Measurements from ENCODE around the gene BCDIN3D.

DNA sequence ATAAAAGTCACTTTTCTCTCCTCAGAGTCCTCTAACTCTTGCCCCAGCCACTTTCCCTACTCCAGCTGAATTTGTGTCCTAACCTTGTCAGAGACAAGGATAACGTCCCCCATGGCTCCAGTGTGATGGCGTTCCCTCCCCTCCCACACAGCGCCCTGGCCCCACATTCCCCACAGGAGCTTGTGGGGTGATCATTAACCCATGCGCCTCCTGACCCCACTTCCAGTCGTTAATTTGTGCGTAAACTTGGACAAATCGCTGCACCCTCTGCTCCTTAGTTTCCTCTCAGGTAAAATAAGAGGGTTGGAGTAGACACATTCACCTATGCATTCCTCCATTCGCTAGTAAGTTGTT, 22.9 kb upstream of the BCDIN3D start:
- TF ChIP-seq, protein P1, sequence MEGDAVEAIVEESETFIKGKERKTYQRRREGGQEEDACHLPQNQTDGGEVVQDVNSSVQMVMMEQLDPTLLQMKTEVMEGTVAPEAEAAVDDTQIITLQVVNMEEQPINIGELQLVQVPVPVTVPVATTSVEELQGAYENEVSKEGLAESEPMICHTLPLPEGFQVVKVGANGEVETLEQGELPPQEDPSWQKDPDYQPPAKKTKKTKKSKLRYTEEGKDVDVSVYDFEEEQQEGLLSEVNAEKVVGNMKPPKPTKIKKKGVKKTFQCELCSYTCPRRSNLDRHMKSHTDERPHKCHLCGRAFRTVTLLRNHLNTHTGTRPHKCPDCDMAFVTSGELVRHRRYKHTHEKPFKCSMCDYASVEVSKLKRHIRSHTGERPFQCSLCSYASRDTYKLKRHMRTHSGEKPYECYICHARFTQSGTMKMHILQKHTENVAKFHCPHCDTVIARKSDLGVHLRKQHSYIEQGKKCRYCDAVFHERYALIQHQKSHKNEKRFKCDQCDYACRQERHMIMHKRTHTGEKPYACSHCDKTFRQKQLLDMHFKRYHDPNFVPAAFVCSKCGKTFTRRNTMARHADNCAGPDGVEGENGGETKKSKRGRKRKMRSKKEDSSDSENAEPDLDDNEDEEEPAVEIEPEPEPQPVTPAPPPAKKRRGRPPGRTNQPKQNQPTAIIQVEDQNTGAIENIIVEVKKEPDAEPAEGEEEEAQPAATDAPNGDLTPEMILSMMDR (IDR thresholded peaks at IDR 0.05; ENCODE audit: poor library complexity) = no peak
- no peak for TF ChIP-seq EZH2 (IDR thresholded peaks at IDR 0.05; ENCODE audit: borderline replicate concordance)

All from hepatocyte (in vitro differentiated cells).